GM21515 (cell line): ENCODE results near the gene SLC1A7.

ENCODE experiments used
- ATAC-seq: cut with Tn5 transposase; IDR thresholded peaks from one replicate; pipeline ENCODE4 v1.9.1; 2021; ENCODE audit not compliant: unreplicated experiment

Gene SLC1A7

GRCh38 chr1:53134961-53135734 lies 7.3 kb downstream of the SLC1A7 start:
- no peak for ATAC-seq

- no peak for ATAC-seq
These were observed 8.4 kb downstream of the SLC1A7 start for GRCh38 chr1:53134042-53134485.

- no peak for ATAC-seq
These were observed 9.0 kb downstream of the SLC1A7 start for GRCh38 chr1:53133261-53134041.

GRCh38 chr1:53132176-53132575 lies 10.3 kb downstream of the SLC1A7 start:
- ATAC-seq = no peak

GRCh38 chr1:53131590-53131938 lies 10.9 kb downstream of the SLC1A7 start:
- ATAC-seq = no peak

- ATAC-seq = no peak
These were observed 11.4 kb downstream of the SLC1A7 start for GRCh38 chr1:53130878-53131589.

GRCh38 chr1:53130598-53130877 lies 11.9 kb downstream of the SLC1A7 start:
- ATAC-seq = no peak

GRCh38 chr1:53129891-53130597 lies 12.4 kb downstream of the SLC1A7 start:
- ATAC-seq = no peak

- ATAC-seq = no peak
These were observed 14.0 kb downstream of the SLC1A7 start for GRCh38 chr1:53128401-53128800.

- ATAC-seq = no peak
These were observed 14.9 kb downstream of the SLC1A7 start for GRCh38 chr1:53127546-53127945.

- no peak for ATAC-seq
These were observed 15.9 kb downstream of the SLC1A7 start for GRCh38 chr1:53126495-53126894.

- no peak for ATAC-seq
These were observed 16.6 kb downstream of the SLC1A7 start for GRCh38 chr1:53125623-53126360.

GRCh38 chr1:53125122-53125521 lies 17.3 kb downstream of the SLC1A7 start:
- no peak for ATAC-seq

GRCh38 chr1:53123453-53124140 lies 18.8 kb downstream of the SLC1A7 start:
- no peak for ATAC-seq

- ATAC-seq = no peak
These were observed 19.5 kb downstream of the SLC1A7 start for GRCh38 chr1:53122961-53123413.

GRCh38 chr1:53122201-53122885 lies 20.1 kb downstream of the SLC1A7 start:
- ATAC-seq = no peak

GRCh38 chr1:53121319-53122172 lies 20.9 kb downstream of the SLC1A7 start:
- no peak for ATAC-seq

- no peak for ATAC-seq
These were observed 21.8 kb downstream of the SLC1A7 start for GRCh38 chr1:53120659-53121058.
